Activated CD4-positive, alpha-beta T cell treated with anti-CD3 and anti-CD28 coated beads for 4 hours (primary cell): ENCODE measurements around the gene PRLR.

ENCODE experiments used
- DNase-seq, 2 donors: peaks; one replicate each; pipeline ENCODE4 v3.0.0-alpha.2; 2020

PRLR gene

DNA sequence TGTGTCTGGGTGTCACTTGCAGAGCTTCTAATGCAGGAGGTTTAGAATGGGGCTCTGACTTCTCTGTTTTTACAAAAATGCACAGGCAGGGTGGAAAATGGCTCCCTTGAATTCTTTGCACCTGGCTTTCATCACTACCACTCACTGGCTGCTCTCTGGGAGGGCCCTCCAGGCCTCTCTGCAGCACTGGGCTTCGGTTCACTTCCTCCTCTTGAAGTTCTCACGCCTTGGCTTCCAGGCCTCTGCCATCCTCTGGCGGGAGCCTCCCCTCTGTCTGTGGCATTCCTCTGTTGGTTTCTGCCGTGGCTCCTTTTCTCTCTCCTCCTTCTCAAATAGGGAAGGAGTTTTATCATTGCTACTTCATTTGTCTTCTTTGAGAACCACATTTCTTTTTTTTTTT lies 2.8 kb upstream of the PRLR start:
- DNase-seq = no peak

DNA sequence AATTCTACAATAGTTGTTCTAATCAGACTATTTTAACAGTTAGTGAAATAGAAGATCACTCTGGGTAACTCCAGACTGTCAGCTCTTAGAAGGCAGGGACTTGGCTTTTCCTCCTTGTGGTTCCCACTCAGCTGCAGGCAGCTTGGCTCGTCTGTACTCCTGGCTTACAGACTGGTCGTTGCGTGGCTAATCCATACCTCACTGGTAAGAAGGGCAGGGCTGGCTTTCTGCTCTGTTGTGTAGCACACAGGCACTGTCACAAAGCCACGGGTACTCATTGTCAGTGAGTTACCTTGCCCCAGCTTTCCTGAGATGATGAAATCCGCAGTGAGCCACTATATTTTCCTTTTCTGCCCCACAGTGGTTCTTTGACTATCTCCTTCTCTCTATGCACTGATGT lies 1.8 kb upstream of the PRLR start:
- DNase-seq = no peak

DNA sequence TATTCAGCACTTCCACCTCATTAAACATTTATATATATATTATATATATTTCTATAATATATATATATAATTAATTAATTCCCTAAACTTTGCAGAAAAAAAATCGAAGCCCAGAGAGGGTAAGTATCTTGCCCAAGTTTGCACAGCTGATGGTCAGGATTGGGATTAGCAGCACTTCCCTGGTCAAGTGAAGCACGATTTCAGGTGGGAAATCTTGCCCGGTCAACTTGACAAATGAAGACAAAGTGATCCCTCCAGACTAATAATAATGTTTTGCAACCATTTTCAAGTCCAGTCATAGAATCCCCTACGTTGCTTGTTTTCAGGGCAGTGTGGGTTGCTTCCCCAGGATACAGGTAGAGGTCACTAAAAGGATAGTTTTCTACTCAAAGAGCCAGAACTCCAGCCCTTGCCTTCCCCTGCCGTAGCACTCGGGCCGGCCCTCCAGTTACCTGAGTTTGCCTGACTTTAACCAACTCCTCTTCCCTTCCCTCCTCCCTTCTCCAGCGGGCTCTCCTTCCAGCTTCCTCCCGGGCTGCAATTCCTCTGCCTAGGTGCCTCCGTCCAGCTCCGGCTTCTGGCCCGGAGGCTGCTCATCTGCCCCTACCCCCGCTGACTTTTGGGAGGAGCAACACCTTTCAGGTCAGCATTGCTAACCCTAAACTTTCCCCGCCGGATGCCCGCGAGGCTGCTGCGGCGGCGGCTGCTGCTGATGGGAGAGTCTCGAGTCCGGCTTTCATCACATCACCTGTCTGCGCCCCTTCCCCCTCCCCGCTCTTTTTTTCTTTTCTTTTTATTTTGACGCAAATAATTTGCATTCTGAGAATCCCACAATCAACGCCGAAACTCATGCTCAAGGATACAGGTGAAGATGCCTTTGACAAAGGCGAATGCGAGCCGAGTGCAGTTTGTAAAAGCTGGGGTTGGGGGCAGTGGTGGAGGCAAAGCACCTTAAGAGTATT lies 930 bp downstream of the PRLR start:
- DNase-seq = no peak

DNA sequence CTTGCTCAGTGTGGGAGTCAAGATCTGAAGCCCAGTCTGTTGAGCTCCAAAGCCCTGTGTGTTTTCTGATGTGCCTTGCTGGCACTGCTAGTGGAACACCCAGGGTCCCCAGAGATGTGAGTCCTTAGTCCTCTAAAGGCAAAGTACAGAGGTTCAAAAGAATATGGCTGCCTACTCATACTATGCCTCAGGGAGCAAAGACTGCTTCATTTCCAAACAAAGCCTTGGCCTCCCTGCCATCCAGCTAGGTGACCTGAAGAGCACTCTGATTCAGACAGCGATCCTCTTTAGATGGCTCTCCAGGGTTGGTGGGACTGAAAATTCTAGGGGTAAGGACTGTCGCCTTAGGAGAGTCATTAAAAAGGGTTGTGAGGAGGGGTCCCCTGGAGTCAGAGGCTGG lies 2.0 kb downstream of the PRLR start:
- no peak for DNase-seq

DNA sequence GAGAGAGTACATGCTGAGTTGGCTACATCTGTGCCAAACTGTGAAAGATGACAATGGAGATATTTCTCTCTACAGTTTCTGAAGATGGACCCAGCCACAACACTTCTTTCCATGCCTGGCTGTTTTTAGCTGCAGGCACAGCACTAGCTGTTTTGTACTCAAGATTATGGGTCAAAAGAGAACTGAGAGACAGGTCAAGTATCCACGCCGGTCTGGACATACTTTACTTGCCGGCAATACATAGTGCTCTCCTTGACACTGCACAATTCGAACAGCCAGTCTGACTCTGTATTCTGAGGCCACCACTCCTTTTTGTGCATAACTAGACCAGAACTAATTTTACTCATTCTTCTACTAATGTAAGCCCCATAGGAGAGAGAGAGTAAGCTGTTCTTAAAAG lies 2.6 kb downstream of the PRLR start:
- DNase-seq = no peak

DNA sequence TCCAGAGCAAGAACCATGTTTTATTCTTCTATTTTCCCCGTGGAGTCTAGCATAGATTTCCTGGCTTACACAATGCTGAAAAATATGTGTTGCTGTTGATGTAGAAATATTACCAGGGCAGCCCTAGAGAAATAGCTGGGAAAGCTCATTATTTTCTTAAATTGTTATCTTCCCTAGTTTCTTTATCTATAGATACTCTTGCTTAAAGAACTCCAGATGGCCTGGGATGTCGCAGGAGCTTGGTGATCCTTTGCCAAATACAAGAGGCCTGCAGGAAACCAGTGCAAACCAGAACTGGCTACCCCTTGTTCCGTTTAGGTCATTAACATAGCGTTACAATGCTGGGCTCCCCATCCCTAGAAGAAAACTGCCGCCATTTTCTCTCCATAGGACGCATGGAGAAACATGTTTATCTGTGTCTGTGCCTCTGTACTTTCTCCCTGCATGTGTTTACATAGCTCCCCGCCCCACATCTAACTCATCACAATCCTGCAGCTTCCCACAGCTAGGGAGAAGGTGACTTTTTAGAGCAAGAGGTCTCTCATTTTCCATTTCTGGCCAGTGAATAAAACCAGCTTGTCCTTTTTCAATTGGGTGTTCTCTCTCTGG lies 6.4 kb downstream of the PRLR start:
- DNase-seq = no peak

DNA sequence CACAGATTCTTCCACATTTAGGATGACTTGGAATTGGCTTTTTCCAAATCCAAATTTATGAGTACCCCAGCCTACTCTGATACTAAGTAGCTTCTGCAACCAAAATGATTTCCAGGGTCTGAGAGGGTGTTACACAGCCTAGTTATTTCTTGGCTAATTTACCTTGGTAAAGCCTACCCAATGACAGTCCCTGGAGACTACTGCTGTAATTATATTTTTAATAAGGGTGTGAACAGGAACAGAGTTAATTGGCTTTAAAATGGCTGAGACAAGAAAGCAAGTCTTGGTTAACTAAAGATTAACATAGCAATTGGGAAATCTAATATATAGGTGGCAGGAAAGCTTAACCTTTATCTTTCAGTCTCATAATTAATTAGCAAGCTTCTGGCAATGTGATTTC lies 9.3 kb downstream of the PRLR start:
- DNase-seq = no peak

DNA sequence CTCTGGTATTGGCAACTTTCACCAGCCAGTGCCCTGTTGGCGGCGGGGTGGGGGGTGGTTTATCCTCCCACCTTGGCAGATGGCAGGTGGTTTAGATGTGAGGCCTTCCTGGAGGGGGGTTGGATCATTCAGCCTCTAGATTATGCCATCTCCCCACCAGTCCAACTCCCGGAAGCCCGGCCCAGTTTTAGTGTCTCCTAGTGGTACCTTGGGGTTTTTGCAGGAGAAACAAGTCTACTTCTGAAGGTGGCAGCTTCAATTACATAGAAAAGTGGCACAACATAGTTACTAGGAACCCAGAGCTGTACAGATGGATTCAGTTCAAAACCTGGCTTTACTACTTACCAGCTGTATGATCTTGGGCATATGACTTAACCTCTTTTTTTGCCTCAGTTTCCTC lies 11.3 kb downstream of the PRLR start:
- DNase-seq = no peak

DNA sequence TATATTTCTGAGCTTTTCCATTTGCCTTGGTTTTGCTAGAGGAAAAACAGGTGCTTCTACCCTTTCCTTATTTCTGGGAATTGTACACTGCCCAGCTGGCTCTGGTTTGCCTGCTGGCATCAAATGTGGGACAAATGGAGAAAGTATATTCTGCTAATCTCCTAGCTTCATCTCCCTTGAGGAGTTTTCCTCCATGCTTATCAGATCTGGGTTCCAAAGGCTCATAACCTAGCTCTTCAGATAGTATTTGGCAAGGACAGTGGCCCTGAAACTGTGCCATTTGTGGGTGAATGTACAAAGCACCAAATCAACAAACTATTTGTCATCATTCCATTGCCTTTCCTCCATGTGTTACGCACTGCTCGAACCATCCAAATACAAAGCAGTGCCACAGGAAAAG lies 16.2 kb downstream of the PRLR start:
- no peak for DNase-seq

DNA sequence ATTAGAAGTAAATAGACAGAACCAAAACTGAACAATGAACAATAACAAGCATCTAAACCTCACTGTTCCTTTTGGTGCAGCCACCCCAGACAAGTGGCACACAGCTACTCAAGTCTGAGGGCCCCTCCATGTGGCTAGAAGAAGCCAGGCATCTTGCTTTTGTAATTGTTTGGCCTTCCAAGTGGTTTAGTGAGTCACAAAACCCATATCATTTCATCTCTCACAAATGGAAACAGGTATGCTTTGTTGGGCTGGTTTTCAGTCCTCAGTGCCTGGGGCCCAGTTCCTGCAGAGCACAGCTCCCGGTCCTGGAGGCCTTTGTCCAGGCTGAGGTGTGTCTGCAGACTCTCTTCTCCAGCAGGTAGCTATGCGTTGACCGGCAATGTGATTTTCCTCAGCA lies 16.7 kb downstream of the PRLR start:
- DNase-seq = no peak

DNA sequence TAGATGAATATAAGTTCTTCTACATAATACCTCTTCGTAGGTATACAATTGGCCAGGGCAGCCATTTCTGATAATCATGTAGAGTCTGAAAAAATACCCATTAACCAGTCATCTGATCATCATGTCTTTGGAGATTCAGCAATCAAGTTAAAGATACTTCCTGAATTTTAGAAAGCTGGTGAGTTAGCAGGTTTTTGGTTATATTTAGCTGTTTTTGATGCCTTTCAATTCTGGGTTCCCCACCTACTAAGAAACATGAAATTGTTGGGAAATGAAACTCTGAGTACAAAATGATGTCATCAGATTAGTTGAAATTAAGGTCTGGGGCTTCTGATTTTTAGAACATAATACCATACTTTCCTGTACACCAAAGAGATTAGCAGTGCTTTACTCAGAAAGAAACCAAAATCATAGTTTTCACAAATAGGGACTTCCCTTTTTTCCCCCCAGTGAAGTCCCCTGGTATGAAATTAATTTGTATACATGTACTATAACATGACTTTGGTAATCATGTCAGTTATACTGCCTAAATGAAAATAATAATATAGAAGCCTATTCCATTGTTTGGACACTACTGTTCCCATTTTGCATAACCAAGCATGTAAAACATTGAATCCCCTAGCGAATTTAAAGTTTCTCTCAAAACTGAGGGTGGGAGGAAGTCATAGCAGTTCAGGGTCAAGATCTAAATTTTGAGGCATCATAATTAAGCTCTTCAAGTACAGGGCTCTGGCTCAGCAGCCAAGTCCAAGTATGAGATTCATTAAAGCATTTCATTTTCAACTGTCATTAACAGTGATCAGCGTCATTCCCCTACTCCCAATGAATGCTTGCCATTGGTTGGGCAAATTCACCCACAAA lies 17.9 kb downstream of the PRLR start:
- no peak for DNase-seq

DNA sequence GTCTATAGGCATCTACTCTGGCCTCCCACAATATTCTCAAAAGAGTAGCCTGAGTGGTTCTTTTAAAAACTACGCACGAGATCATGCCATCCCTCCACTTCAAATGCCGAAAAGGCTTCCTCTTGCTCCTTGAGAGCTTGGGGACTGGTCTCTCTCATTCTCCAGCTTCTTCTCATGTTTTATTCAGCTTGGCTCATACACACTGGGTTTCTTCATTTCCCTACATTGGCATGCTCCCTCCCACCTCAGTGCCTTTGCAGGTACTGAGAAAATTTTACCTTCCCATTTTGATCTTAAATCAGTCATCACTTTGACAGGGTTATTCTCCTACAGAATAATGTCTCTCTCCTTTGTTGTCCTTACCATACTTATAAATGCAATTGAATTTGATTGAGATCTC lies 20.4 kb downstream of the PRLR start:
- no peak for DNase-seq

DNA sequence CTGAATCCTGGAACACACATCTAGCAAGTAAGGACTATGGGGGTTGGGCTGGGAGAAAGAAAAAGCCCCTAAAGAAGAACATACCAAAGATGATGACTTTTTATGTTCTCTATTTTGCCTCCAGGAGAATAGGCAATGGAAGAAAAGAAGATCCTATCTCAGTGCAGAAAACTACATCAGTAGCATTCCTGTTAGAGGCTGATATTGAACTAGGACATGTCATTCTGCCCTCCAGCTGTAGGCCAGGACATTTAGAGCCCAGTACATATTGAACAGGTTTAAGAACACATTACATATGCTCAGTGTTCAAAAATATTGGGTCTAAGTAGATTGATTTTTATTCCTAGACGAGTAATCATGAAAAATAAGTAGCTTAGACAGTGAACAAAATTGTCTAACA lies 24.7 kb downstream of the PRLR start:
- no peak for DNase-seq

DNA sequence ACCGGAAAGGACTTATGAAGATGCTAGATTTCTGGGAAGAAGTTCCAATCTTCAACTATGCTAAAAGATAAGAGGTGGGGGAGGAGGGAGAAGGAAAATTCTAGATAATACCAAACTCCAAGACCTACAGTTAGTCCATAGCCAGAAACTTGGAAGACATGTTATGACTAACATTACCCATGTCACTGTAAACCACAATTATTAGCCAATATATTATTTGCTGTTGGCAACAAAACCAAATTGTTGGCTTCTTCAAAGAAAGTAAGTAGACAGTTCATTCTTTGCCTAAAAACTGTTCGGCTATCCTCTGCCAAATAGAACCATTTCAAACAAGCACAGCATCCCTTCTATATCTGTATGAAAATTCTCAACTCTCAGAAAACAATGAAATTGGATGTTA lies 25.1 kb downstream of the PRLR start:
- no peak for DNase-seq

DNA sequence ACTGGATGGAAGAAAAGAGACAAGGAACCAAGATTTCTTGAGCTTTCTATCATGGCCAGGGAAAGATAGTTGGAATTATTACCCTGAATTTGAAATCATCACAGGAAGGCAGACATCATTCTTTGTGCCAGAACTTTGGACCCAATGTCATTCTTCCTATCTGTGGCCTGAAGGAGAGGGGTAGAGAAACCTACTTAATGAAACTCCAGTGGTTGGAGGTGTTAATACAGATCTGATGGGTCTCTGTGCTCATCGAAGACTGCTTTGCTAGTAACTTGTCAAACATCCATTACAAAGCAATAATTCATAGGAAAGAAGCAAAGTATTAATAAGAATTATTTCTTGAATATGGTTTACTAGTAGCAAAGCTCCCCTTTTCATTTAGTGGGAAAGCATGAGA lies 26.9 kb downstream of the PRLR start:
- DNase-seq = no peak

DNA sequence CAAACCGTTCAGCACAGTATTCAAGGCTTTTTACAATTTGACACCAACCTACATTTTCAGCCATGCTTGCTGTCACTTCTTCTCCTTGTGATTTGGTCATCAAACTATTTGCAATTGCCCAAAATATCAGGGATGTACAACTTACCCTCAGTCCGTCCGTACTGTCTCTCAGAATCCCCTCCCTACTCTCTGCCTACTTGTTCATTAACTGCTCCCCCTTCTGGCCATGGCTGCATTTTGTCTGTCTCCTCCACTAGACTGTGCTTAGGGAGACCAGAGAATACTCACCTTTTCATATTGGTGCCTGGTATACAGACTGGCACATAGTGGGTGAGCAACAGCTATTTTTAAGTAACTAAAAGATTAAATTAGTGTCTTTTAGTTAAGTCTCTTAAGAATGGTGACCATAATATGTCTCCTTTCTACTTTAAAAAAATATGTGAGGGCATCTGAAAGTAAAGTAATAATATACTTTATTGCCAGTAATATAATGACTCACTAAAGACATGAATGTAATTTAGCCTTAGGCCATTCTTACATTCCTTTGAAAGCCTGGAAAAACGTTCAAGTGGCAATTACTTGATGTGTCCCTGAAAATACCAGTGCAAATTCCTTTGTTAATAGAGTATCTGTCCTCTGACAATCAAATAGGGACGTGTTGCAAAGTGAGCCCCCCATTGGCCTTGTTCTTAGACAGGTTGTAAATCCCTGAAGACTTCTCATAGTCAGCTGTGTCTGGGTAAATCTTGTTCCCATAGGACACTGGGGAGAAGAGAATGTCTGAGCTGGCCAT lies 27.8 kb downstream of the PRLR start:
- DNase-seq = peak in 1 of 2 donors; percentile 32

DNA sequence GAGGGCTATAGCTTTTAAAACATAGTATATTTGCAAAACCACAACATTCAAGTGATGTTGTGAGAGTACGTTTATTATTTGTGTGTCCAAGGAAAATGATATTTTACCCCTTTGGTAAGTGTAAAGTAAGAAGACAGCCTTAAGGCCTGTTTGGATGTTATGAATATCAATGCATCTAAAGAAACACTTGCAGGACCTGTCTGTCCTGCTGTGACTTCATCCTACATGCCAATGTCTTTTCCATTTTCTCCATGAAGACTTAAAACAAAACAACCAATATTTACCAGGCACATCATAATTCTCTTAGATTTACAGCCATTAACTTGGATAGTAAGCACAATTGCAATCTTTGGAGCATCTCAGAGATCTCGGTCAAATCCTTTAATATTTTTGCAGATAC lies 29.0 kb downstream of the PRLR start:
- no peak for DNase-seq

DNA sequence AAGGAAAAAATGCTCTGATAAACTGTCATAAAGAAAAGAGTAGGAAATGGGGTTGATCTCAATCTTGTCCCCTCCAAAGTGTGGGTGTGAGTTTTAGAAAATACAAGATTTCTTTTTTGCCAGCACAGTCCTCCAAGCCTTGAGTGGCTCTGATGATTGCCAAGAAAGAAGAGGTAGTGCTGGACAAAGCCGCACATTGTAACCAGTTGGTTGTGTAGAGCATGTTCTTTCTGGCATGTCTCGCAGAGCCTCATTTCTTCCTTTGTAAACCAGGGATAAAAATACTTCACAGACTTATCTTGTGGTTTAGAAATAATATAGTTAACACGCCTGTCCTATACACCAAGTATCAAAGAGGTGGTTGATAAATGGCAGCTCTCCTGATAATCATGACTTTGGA lies 30.4 kb downstream of the PRLR start:
- DNase-seq = no peak

DNA sequence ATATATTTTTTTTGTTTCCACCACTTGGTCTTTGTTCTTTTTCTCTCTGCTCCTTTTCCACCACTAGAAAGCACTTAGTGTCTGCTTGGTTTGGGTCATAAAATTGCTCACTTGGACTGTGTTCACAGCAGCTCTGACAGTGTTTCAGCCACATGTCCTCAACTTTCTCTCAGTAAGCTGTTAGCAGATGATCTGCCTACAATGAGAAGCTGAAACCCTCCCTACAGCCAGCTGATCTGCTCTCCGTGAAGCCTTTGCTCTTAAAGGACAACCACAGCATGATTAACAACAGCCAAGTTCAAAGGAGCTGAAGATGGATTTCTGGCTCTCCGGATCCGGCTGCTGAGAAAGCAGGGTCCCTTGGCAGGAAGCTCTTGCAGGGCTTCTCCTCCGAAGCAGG lies 31.6 kb downstream of the PRLR start:
- no peak for DNase-seq

DNA sequence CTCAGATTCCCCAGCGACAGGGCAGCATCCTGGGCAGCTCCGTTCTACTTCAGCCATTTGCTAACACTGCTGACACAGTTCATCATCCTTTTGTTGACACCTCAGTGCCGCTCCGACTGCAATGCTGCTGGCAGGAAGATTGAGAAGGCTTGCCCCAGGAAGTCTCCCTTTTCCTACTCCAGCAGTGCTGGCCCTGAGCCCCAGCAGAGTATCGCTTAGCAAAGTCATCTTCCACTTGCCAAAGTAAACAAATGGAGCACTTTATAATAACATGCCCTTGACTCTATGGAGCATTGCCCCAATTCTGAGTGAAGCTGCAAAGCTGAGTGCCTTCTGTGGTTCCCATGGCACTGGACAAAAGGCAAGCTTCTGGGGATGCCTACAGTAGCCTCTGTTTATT lies 32.2 kb downstream of the PRLR start:
- no peak for DNase-seq

DNA sequence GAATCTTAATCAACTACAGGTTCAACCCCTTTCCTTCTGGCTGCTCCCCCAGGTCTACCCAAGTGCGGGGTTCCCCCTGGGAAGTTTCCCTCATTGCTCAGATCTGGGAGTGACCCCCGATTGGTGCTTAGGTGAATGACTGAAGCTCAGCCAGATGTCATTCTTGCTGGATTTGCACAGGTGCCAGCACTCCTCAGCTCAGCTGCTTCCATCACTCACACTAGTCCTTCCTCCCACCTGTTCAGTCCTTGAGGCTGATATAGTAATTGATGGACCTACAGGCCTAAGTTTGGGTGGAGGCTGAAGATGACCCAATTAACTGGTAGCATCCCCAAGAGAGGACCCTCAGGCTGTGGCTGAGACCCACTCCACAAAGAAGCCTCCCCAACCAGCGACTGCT lies 32.9 kb downstream of the PRLR start:
- no peak for DNase-seq

DNA sequence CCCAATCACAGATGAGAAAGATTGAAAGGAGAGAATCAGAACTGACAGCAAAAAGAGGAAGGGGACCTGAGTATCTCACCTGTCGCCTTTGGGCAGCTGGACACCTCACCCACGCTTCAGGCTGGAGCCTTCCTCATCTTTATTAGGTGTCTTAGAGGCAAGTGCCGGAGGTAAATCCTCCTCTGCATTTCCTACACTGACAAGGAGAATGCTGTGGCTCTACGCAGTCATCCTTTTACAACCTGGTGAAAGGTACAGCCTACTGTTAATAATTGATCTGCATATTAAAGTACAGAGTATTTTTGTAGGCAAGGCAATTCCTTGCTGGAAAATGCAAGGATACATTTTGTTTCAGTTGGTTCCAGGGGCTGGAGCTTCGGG lies 34.8 kb downstream of the PRLR start:
- DNase-seq = no peak
